NT2/D1 (cell line): ENCODE results near the gene SELENOI.

ENCODE experiments used
- SUZ12 ChIP-seq: IDR thresholded peaks from 2 replicates; pipeline ENCODE4 v1.6.1; 2011; ENCODE audit not compliant: insufficient read length, insufficient read depth; ENCODE audit errors: extremely low read depth
- ZNF274 ChIP-seq: IDR thresholded peaks from 2 replicates; pipeline ENCODE4 v1.6.1; 2011; ENCODE audit warnings: mild to moderate bottlenecking, low read depth, low read length

DNA sequence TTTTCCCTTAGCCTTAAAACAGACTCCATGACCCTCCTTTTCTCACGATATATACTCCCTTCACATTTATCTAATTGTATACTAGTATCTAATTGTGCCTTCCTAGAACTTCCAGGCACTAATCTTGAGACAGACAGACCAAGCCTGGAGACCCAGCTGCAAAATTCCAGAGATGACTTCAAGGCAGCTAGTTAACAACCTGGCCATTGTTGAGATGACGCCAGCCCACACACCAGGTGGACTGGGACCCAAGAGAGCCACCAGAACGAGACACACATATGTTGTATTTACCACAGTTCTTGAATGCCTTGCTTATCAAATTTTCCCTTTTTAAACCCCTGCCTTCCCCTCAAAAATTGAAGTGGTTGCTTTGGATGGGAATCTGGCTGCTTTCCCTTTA, 48.9 kb upstream of the SELENOI start:
- TF ChIP-seq ZNF274 (no peak), SUZ12 (no peak)
